Stimulated activated CD4-positive, alpha-beta T cell treated with anti-CD3 and anti-CD28 coated beads, Interleukin-4, amount 100 ng/mL, for 48 hours (primary cell): ENCODE data around the gene SVBP.

ENCODE experiments used
- DNase-seq, 2 donors: peaks; one replicate each; pipeline ENCODE4 v3.0.0-alpha.2; 2020; ENCODE audit warnings: low read depth in 2 of 2

Gene SVBP

DNA sequence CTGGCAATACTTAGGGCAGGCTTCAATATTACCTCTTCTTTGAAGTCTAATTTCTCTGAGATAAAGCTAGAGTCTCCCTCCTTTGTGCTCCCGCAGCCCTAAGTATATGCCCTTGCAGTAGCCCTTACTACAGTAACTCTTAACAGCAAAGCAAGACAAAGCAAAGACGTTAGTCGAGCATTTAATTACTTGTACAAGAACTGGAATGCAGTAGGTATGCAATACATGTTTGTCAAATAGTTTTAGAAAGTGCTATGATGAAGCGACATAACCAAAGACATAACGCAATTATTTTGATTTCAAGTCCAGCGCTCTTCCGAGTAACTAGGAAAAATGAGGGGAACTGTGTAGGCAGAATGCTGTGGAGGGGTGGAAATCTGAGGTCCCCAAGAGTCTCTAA lies 51.9 kb downstream of the SVBP start:
- DNase-seq = no peak

DNA sequence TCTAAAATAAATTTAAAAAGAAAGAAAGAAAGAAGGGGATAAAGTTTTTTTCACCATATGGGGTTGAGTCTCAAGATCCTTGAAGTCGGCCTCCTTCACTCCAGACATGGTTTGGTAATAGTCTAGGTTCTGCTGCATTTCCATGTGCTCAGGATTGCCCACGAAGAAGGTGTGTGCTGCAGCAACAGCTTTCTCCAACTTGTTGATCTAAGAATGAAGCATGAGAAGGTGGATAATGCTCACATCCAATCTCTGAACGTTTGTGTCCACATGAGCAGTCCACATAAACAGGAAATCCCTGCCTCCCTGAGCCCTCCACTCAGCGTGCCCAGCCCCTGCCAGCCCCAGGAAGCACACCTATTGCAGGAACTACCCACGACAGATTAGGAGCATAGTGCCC lies 54.9 kb downstream of the SVBP start:
- DNase-seq = no peak

DNA sequence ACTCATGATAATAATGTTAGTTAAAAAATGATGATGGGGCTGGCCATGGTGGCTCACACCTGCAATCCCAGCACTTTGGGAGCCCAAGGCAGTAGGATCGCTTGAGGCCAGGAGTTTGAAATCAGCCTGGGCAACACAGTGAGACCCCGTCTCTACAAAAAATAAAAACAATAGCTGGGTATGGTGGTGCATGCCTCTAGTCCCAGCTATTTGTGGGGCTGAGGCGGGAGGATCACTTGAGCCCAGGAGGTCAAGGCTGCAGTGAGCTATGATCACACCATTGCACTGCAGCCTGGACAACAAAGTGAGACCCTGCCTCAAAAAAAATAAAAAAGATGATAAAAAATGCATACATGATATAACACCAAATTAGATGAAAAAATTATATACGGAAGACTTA lies 55.6 kb downstream of the SVBP start:
- no peak for DNase-seq

DNA sequence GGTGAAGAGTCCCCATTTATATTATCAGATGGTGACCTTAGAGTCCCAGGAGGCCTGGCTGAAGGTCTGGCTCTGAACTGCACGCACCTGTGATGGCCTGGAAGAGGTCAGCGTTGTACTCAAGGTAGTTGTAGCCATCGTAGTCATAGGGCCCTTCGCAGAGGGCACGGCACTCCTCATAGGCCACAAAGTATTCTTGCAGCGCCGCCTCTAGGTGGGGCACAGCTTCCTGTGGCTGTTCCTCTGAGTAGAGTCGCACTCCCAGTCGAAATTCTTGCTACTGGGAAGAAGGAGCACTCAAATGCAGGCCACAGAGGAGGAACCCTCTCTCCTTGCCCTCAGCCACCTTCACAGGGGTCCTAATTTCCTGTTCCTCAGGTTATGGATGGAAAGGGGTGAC lies 58.1 kb downstream of the SVBP start:
- no peak for DNase-seq

DNA sequence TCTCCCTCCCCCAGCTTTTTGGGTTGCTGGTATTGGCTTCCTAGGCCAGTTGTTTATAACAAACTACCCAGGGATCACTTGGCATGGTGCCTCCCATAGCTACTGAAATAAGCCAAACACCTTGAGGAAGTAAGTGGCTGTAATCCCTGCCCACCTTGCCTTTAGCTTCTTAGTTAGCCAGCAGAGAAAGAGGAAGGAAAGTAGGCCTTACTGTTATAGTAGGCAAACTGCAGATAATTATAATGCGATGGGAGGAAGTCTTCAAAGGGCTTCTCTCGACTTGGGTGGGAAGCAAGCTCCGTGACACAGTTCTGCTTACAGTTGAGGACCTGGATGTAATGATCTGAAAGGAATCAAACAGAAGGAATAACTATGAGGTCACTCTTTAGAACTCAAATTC lies 58.6 kb downstream of the SVBP start:
- no peak for DNase-seq

DNA sequence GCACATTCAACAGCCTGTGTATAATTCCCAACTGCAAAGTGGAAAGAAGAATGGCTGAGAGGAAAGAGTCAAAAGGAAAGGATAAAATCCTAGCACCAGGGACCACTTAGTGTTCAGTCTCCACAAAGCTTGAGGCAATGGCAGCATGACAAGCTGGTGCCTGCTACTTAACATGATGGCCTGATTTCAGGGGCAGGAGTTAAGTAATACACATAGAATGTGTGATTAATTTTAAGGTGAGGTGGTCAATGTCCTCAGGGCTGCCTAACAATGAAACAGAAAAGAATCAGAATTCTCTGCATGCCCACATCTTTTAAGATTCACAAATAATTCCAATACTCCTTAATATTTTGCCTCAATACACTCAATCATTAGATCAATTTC lies 59.3 kb downstream of the SVBP start:
- DNase-seq = no peak
